GM18867 (cell line): ENCODE results near the gene ZNF783.
"Not testable (repeated sequence)": the region's sequence is repeated elsewhere in the genome, so short reads cannot be mapped to it uniquely, and the experiment has no call there.

Experiments used
- ATAC-seq: cut with Tn5 transposase; IDR thresholded peaks from one replicate; pipeline ENCODE4 v1.9.1; 2021; ENCODE audit warnings: mild to moderate bottlenecking, moderate library complexity; ENCODE audit not compliant: unreplicated experiment

Gene ZNF783

GRCh38 chr7:149325248-149325647 lies 63.3 kb downstream of the ZNF783 start:
- no peak for ATAC-seq

- no peak for ATAC-seq
Measured at GRCh38 chr7:149329265-149329664, 67.3 kb downstream of the ZNF783 start.

- ATAC-seq = no peak
Measured at GRCh38 chr7:149329766-149330334, 67.9 kb downstream of the ZNF783 start.

- ATAC-seq = no peak
Measured at GRCh38 chr7:149330914-149331567, 69.0 kb downstream of the ZNF783 start.

- ATAC-seq = not testable (repeated sequence)
Measured at GRCh38 chr7:149332602-149333320, 70.8 kb downstream of the ZNF783 start.

GRCh38 chr7:149333321-149333717 lies 71.3 kb downstream of the ZNF783 start:
- ATAC-seq = no peak

- ATAC-seq = no peak
Measured at GRCh38 chr7:149334219-149334618, 72.2 kb downstream of the ZNF783 start.
